HG02610 (cell line): ENCODE measurements around the gene RBM47.
"Not testable (repeated sequence)": the region's sequence is repeated elsewhere in the genome, so short reads cannot be mapped to it uniquely, and the experiment has no call there.

Source experiments
- ATAC-seq: cut with Tn5 transposase; IDR thresholded peaks from one replicate; pipeline ENCODE4 v1.9.1; 2021; ENCODE audit warnings: mild to moderate bottlenecking, moderate library complexity; ENCODE audit not compliant: unreplicated experiment

The RBM47 gene

GRCh38 chr4:40455340-40455902, 174.2 kb downstream of the RBM47 start:
- ATAC-seq = no peak

GRCh38 chr4:40454816-40455215, 174.8 kb downstream of the RBM47 start:
- ATAC-seq = no peak

DNA sequence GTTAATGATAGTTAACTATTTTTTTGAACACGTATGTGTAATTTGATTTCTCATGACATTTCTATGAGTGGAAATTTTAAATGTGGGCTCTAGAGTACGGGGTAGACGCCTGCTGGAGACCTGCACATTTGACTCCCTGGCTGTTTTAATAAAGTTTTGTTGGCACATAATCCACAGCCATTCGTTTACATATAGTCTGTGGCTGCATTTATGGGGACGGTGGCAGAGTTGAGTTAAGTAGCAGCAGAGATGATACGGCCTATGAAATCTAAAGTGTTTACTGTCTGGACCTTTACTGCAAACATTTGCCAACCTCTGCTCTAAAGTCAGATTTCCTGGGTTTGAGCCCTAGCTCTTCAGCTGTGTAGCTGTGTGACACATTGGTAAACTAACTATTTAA, 175.8 kb downstream of the RBM47 start:
- ATAC-seq = no peak

DNA sequence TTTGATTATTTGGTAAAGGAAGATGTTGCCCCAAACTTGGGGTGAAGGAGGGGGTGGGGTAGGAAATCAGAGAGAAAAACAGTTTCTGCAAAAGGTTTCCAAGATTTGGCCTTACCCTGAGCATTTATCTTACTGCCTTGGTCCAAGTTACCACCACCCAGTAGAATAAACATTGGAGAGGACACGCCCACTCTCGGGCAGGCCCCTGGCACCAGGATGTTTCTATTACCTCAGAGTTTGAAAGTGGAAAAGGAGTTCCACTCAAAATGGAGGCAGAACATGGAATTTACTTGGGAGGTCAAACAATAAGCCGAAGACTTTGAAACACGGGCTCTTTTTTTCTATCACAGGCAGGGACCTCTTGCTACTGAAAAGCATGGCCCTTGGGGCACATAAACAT, 180.8 kb downstream of the RBM47 start:
- no peak for ATAC-seq

GRCh38 chr4:40446839-40447238, 182.8 kb downstream of the RBM47 start:
- no peak for ATAC-seq

DNA sequence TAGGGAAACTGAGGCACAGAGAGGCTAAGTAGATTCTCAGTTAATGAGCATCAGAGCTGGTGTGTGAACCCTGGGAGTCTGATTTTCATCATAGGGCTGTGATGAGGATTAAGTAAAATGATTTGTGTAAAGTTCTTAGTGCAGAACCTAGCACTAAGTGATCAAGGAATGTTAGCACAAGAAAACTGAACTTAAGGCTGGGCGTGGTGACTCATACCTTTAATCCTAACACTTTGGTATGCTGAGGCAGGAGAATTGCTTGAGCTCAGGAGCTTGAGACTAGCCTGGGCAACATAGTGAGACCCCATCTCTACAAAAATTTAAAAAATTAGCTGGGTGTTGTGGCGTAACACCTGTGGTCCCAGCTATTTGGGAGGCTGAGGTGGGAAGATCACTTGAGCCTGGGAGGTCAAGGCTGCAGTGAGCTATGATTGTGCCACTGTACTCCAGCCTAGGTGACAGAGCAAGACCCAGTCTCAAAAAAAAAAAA, 183.4 kb downstream of the RBM47 start:
- ATAC-seq = not testable (repeated sequence)

DNA sequence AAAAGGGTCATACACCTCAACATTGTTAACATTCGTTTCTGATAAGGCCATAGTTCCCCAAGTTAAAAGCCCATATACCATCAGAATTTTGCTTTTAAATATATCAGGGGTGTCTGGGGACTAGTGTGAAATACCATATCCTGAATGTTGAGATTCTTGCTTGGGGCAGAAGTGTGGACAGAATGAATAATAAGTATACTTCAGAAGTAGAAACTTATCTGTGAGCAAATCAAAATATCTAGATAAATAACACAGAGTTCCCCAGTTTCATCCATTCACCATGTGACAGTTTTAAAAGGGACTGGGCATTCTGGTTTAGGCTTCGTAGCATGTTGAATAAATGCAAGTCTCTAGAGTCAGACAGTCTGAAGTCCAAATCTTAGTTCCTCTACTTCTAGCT, 184.0 kb downstream of the RBM47 start:
- ATAC-seq = no peak

- ATAC-seq = no peak
These were observed 188.2 kb downstream of the RBM47 start for GRCh38 chr4:40441430-40441829.

- no peak for ATAC-seq
These were observed 190.1 kb downstream of the RBM47 start for GRCh38 chr4:40439519-40439918.

GRCh38 chr4:40438384-40439026, 191.2 kb downstream of the RBM47 start:
- ATAC-seq = no peak

DNA sequence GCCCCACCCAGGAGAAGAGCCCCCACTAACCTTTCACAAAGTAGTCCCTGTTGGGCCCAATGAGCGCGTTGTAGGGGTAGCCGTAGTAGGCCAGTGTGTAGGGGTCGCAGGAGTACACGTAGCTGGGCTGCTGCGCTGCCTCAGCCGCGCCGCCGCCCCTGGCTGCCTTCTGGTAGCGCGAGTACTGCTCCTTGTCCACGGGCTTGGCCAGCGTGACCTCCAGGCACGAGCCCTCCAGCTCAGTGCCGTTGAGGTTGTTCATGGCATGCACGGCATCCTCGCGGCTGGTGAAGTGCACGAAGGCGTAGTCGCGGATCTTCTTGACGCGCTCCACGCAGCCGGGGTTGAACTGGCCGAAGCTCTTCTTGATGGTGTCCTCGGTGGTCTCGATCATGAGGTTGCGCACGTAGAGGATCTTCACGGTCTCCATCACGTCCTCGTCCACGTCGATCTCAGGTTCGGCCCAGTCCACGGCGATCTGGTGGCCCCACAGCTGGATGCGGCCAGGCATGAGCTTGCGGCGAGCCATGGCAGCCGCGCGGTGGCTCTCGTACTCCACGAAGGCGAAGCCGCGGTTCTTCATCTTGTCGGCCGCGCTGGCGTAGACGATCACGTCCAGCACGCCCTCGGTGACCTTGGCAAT, 191.8 kb downstream of the RBM47 start:
- no peak for ATAC-seq

GRCh38 chr4:40435306-40435705, 194.4 kb downstream of the RBM47 start:
- ATAC-seq = not testable (repeated sequence)

- ATAC-seq = no peak
These were observed 195.5 kb downstream of the RBM47 start for GRCh38 chr4:40434126-40434687.

- ATAC-seq = no peak
These were observed 197.2 kb downstream of the RBM47 start for GRCh38 chr4:40432504-40432903.

DNA sequence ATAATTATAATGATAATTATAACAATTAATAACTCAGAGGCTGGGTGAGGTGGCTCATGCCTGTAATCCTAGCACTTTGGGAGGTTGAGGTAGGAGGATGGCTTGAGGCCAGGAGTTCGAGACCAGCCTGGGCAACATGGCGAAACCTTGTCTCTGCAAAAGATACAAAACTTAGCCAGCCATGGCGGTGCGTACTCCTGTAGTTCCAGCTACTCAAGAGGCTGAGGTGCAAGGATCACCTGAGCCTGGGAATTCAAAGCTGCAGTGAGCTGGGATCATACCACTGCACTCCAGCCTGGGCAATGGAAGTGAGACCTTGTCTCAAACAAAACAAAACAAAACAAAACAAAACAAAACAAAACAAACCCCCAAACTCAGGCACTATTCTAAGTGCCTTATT, 201.8 kb downstream of the RBM47 start:
- not testable (repeated sequence) for ATAC-seq

- no peak for ATAC-seq
These were observed 202.5 kb downstream of the RBM47 start for GRCh38 chr4:40427128-40427527.

- ATAC-seq = no peak
These were observed 203.7 kb downstream of the RBM47 start for GRCh38 chr4:40425799-40426574.

GRCh38 chr4:40423735-40424134, 205.9 kb downstream of the RBM47 start:
- no peak for ATAC-seq

DNA sequence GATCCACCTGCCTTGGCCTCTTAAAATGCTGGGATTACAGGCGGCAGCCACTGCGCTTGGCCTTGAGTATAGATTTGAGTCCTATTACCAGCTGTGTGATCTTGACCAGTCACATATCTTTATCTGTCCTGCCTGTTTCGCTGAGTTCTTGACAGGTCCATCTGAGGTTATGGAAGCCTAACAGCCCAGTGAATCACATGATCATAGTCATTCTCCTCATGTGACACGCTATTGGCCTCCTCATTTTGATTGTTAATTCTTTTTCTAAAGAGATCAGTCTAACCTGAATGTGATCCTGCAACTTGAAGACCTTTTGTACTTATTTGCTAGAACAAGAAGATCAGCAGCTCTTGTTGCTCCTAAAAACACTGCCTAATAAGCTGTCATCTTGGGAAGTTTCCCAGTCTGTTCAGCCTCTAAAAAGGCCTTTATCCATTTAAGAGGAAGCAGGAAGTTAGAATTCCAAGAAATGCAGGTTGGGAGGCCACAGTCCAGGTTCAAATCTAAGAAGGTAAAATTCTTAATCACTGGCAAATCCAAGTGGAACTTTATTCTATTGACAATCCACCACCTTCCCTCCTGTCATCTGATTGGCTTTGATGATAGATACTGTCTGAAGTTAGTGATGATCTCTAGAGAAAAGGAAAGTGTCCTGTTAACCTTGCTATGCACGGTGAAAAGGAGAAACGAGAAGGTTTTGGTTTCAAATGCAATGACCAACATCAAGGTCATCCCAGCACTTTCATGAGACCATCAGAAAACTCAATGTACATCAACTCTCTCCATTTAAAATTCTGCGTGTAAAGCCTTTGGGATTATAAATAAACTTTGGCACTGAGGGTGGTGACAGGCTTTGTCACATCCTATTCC, 207.6 kb downstream of the RBM47 start:
- ATAC-seq = no peak

DNA sequence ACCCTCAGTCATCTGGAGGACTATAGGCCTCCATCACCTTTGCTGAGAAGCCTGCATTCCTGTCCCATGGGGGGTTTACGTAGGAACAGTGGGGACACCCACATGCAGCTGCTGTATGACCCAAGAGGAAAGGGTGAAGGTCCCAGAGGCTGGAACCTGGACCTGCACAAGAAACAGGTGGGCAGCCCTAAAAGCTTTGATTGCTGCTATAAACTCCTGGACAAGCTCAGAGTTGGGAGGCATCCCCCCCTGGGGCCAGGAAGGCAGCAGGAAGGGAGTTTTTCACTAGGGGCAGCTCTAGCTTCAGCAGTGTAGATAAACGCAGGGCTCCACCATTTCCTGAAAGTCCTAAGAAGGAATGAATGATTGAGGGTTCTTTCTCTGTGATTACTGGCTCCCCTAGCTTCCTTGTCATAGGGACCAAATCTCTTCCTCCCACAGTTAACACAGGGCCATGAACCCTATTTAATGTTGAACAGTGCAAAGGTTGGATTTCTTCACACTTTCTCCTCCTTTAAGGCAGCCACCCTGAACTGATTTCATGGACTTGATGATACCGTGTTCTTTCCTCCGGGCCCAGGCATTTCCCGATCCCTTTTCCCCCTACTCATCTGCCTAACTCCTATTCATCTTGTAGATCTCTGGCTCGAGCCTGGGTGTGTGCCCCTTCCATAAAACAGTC, 210.3 kb downstream of the RBM47 start:
- ATAC-seq = no peak
